ENCODE data around the gene ADCY7.

The ADCY7 gene

GRCh38 chr16:50300942-50301625 lies 34.7 kb downstream of the ADCY7 start:
- DNase-seq: no peak

DNA sequence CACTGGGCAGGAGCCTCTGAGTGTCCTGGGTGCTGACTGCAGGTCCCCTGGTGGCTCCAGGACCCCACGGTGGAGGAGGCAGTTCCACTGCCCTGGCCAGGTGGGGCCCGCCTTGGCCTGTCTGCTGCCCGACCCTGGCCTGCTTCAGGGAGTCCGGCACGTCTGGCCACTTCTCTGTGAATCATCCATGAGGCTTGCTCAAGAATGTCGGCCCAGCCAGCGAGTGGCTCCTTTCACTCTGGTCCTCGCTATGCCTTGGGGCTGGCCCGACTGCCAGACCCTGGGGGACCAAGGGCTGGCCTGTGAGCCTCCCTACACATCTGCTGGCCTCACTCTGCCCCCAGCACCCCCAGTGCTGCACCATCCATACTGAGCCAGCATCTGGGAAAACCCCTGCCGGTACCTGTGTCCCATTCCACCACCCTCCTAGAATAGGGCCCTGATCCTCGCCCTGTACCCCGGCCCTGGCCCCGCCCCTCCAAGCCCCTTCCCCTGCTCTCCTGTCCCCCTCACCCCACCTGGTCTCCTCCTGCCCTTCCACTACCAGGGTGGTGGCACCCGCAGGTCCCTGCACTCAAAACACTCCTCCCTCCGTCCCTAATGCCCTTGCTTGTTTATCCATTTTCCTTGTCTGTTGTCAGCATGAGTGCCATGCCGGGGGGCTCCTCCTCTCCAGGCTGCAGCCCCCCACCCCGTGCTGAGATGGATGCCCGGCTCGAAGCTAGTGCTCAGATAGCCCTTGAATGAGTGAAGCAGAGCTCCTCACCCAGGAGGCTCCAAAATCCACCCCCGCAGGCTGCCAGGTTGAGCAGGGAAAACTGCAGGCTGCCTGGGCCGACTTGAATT lies 35.5 kb downstream of the ADCY7 start:
- DNase-seq: no peak

DNA sequence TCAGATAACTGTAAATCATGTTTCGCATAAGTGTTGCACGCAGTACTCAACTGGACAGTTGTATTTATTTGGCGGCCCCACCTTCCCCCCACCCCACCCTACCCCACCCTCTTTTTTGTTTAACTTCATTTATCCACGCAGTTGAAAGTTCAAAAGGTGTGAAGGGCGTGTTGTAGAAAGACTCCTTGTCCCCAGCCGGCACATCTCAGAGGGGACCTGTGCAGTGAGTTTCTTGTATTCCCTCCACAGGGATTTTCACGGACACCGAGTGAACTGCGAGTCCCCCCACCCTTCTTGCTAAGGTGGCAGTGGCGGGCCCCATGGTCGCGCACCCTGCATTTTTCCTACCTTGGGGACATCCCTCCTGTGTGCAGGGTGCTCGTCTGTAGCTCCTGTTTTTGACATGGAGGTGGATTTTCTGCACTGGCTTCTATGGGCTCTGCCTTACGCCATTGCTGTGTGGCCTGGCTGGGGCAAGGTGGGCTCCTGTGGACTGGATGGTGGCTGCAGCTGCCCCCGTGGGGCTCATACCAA lies 36.2 kb downstream of the ADCY7 start:
- DNase-seq: no peak

DNA sequence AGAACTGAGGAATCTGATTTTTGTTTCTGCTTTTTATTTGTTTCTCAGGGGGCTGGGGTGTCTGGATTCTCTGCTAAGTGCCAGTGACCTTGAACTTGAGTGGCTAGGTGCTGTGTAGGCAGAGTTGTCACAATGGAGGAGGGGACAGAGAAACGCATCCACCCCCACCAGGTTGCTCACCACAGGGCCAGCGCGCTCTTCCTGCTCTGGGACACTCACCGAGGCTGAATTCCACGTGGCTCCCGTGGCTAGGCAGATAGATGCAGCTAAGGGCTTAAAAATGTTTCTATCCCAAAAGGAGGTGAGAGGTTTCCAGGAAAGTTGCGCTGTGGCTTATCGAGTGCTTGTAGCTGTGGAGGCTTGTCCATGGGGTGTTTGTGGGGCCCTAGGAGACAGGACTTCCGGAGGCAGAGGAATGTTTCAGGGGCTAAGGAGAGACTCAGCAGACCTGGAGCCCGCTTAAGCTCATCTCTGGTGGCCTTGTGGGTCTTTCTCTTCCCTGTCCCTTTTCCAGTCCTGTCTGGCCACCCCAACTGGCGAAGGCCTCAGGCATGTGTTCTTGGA lies 36.8 kb downstream of the ADCY7 start:
- DNase-seq: no peak

DNA sequence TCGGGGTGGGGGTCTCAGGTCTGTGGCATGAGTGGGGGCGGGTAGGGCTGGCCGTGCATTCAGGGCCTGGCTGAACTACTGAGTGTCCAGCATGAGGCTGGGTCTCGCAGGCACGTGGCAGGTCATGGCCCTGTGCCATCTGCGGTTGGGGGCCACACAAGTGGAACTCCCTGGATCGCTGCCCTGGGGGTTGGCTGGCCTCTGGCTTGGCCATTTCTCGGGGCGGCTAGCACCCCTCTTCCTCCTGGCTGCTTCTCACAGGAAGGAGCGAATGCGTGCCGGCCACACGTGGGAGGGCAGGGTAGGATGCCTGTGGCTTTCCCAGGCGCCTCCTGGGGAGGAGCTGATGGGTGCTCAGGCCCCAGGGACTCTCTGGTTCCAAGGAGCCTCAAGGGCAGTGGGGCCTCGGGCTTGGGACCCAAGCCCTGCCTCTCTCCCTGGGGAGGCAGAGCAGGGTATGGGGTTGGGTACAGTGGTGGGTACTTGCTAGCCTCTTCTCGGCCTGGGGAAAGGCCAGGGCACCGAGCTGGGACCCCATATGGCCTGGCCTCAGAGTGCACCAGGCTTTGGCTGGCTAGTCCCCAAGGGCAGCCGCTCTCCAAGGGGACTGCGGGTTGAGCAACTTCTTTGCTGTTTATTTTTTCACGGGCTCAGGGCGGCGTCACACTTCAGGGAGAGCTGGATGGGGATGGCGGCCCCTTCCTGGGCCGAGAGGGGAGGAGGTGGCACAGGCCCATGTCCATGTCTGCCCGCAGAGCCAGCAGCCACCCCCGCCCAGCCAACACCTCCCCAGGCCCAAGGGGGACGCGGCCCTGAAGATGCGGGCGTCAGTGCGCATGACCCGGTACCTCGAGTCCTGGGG lies 37.5 kb downstream of the ADCY7 start:
- no peak for DNase-seq

GRCh38 chr16:50304467-50305440 lies 38.4 kb downstream of the ADCY7 start:
- no peak for DNase-seq

DNA sequence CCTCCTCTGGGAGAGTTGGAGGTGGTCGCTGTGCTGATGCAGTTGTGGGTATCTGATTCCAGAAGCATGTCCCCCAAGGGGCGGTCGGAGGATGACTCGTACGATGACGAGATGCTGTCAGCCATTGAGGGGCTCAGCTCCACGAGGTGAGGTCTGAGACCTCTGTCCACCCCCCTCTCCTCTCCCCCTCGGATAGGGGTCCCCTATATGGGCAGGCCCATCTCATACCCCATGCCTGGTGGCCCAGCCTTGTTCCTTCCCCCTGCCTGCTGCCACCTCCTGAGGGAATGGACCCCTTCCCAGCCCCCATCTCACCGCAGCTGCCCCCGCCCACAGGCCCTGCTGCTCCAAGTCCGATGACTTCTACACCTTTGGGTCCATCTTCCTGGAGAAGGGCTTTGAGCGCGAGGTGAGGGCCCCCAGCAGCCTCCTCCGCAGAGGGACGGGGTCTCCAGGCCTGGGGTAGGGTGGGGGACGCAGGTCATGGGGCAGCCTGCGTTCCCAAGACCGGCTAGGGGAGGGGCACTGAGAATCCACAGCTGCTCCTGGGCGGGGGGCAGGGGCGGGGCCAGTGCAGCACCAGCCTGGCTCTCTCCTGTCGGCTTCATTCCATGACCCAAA lies 39.2 kb downstream of the ADCY7 start:
- DNase-seq: no peak

DNA sequence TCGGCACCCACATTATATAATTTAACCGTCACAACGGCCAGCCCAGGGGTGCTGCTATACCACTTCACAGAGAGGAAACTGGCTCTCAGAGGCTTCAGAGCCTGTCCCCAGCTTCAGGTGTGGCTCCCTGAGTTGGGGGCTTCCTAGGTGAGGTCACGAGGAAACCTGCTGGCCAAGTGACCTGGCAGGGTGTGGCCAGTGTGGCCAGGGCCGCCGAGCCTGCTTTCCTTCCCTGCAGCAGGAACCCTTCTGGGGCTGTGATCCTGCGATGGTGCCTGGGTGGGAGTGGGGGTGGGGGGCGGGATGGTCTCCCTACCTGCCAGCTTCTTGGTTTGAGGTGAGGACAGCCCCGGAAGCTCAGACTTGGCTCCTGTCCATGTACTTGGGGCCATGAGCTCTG lies 39.9 kb downstream of the ADCY7 start:
- no peak for DNase-seq

DNA sequence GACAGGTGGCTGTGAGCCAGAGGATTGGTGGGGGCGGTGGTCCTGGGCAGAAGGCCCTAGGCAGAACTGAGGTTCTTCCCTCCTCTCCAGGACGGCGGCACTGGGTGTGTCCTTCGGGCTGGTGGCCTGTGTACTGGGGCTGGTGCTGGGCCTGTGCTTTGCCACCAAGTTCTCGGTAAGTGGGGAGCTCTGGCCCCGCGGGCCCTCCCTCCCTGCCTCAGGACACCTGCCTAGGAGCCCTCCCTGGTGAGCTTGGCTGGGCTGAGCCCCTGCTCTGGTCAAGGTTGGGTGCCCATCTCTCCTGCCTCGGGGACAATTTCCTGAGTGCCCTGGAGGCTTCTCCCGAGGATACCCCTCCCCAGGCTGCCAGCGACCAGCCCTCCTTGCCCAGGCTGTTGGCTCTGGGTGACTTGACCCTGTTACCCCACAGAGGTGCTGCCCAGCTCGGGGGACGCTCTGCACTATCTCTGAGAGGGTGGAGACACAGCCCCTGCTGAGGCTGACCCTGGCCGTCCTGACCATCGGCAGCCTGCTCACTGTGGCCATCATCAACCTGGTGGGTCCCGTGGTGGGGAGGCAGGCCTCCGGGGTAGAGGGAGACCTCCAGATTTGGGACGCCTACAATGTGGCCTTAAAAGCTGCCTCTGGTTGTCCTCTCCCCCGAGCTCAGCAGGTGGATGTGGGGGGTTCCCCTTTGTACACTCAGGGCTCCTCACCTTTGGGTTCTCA lies 42.0 kb downstream of the ADCY7 start:
- DNase-seq: no peak

DNA sequence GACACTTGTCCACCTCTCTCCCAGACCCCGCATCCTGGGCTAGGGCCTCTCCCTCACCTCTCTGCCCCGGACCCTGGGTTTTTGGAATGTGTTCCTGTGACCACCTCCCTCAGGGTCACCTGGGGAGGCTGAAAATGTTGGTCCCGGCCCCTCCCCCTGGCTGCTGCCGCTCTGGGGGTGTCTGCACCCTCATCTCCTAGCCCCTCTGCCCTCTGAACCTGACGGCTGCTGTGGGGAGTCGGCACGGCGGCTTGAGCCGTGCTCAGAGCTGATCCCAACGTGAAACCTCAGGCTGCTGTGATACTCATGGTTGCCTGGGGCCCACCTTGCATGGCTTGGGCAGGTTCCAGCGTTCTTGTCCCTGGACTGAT lies 42.8 kb downstream of the ADCY7 start:
- no peak for DNase-seq

DNA sequence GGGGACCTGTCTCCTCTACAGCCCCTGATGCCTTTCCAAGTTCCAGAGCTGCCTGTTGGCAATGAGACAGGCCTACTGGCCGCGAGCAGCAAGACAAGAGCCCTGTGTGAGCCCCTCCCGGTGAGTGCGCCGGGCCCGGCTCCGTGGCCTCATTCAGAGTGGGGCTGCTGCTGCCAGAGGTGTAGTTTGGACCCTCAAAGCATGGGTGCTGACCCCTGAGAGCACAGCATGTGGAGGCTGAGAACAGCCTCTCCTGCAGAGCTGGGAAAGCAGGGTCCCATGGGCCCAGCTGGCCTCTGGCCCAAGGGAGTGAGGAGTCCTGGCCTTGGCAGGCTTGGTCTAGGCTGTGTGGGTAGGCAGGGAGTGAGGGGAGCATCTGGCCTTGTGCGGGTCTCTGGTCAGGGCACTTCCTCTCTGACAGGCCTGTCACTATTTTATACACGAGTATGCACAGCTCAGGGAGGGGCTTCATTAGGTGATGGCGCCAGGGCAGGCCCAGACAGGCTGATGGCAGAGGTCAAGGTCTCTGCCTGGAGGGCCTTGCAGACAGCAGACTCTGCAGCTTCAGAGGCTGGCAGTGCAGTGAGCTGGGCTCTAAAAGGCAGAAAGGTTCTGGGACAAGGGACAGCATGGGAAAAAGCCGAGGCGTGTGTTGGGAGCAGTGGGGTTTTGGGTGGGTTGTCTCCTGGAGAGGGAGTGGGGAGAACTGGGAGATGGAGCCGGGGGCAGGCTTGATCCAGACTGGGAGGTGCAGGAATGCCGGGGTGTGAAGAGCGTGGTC lies 43.4 kb downstream of the ADCY7 start:
- DNase-seq: no peak

DNA sequence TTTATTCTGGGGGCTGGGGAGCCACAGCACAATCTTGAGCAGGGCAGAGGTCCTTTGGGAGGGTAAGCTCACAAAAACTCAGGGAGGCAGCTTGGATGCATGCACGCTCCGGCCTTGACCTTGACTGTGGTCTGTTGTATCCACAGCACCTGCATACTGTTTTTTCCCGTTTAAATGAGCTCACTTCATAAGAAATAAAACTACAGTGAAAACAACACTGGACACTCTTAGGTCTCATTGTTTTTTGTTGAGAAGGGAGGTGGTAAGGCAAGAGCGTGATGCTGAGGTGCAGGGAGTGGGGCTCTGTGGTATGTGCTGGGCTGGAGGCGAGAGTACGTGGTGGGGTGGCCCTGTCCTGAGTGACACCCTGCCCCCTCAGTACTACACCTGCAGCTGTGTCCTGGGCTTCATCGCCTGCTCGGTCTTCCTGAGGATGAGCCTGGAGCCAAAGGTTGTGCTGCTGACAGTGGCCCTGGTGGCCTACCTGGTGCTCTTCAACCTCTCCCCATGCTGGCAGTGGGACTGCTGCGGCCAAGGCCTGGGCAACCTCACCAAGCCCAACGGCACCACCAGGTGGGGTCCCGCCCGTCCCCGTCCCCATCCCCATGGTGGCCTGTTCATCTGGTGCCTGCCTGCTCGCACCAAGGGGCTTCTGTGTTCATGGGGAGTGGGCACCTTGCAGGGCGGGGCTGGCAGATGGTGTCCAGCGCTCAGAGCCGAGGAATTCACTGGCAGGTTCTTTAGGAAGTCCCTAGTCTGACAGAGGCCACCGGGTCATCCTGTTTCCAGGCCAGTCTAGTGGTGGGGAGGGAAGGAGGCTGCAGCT lies 44.2 kb downstream of the ADCY7 start:
- no peak for DNase-seq

DNA sequence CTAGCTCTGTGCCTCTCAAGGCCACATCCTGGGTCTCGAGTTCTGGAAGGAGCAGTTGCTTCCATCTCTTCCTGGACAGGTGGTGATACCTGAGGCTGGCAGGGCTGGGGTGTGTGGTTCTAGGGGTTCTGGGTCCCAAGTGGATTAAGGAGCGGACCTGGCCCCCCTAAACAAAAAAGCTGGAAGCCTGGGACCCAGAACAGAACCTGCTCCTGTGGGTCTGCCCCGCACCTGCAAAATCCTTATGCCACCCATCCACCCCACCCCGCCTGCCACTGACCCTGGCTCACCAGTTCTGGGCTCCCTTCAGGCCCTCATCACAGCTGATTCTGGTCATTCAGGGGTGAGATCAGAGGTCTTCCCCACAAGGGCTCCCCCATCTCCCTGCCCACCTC lies 44.8 kb downstream of the ADCY7 start:
- no peak for DNase-seq

DNA sequence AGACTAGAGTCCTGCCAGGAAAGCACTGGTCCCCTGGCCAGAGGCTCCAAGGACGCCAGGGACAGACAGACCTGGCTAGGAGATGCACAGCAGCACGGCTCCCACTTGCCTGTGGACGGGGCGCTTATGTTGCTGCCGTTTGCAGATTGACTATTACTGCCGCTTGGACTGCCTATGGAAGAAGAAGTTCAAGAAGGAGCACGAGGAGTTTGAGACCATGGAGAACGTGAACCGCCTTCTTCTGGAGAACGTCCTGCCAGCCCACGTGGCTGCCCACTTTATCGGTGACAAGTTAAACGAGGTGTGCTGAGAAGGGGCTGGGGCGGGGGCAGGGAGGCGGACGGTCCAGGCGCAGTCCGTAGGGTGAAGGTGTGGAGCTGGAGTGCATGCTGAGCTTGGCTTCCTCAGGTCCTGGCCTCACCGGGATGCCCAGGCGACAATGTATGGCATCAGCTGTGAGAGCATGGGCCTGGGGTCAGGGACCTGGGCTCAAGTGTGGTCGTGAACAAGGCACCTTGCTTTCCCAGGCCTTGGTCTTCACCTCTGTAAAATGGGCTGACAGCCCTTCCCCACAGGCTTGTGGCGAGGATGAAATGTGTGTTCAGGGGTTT lies 45.6 kb downstream of the ADCY7 start:
- no peak for DNase-seq

DNA sequence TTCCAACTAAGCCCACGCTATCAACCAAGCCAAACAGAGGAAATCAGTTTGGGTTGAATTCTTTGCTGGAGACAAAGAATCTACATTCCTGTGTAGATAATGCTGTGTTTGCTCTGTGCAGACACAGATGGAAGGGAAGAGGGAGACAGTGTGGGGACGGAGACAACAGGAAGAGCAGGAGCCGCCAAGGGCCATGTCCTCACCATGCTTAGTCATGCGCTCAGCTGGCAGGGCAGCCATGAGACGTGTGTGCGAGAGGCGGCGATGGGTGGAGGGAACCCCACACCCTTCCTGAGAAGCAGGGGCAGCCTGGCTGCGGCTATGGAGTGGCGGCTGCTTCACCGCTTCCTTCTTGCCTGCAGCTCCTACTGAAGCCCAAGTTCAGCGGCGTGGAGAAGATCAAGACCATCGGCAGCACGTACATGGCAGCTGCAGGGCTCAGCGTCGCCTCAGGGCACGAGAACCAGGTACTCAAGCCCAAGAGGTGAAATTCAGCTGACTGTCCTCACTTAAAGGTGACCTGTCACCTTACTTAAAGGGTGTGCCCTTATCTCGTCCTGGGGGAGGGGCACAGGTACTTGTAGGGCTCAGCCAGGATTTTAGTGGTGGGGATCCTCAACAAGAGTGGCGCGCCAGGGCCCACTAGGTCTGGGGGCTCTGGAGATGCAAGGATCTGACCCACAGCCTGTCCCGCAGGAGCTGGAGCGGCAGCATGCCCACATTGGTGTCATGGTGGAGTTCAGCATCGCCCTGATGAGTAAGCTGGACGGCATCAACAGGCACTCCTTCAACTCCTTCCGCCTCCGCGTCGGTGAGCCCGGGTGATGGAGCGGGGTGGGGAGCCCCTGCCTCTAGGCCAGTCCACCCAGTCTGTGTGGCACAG lies 47.5 kb downstream of the ADCY7 start:
- DNase-seq: no peak

DNA sequence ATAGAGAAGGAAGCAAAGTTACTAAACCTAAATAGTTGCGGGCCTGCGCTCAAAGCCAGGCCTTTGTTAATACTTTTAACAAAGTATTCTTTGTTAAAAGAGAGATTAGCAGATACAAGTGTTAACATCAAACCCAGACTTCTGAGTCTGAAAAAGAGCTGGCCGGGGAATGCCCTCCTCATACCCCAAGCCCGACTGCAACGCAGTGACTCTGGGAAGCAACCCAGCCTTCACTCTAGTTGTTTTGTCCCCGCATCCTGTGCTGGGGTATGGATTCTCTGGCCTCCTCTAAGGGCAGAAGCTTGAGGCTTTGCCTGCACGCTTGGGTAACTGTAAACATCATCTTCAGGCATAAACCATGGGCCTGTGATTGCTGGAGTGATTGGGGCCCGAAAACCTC lies 48.3 kb downstream of the ADCY7 start:
- no peak for DNase-seq

- no peak for DNase-seq
Observed at GRCh38 chr16:50315346-50315997, 49.1 kb downstream of the ADCY7 start.
